B cell (primary cell): ENCODE data around the gene MED15. TPM values are rescaled to one million over a fixed set of nuclear protein-coding genes. Genes with fewer than 3 reads are reported as not detected.

Experiments used
- ATAC-seq: fragments of 200-7000 bp; cut with Tn5 transposase; one replicate; pipeline ENCODE4 v1.10.0; 2021; ENCODE audit warnings: low read depth, mild to moderate bottlenecking, moderate number of reproducible peaks, moderate library complexity
- CTCF ChIA-PET: fragments of 350-600 bp; sonication (Branson Sonifier 250); formaldehyde crosslinking; loops from one replicate; lab custom pipeline; 2021; ENCODE audit warnings: antibody characterized with exemption, inconsistent platforms; lab: Charles Lee
- POLR2A ChIA-PET: fragments of 350-600 bp; sonication (Branson Sonifier 250); formaldehyde crosslinking; loops from one replicate; lab custom pipeline; 2021; ENCODE audit warnings: antibody characterized with exemption; lab: Charles Lee
- DNase-seq: peaks from one replicate; pipeline ENCODE4 v3.0.0; 2013
- H2AFZ ChIP-seq: 2 replicates; pipeline ENCODE4 v1.6.1; 2012; ENCODE audit warnings: mild to moderate bottlenecking, low read depth, low read length; ENCODE audit not compliant: insufficient read depth, poor library complexity, severe bottlenecking
- H3K27ac ChIP-seq, 2 donors: 1 replicate in 1 of 2; 2 replicates in 1 of 2; pipeline ENCODE4 v1.5.1; 2012 to 2013; ENCODE audit warnings: low read length in 2 of 2, mild to moderate bottlenecking in 2 of 2, moderate library complexity in 1 of 2
- H3K27me3 ChIP-seq, 4 experiments: fragments of 200-600 bp in 1 of 4; sonication (generic) in 1 of 4; replicated peaks in 1 of 4; 1 replicate in 2 of 4; 2 replicates in 2 of 4; pipeline versions ENCODE4 v1.6.1 to v1.7.0; 2013 to 2016; ENCODE audit warnings: low read length in 3 of 4, mild to moderate bottlenecking in 2 of 4, mixed read lengths in 1 of 4, moderate library complexity in 1 of 4; ENCODE audit not compliant: insufficient read depth in 4 of 4, control insufficient read depth in 3 of 4; ENCODE audit errors: control extremely low read depth in 1 of 4
- H3K36me3 ChIP-seq, 2 experiments: replicated peaks in 1 of 2; 1 replicate in 1 of 2; 2 replicates in 1 of 2; pipeline versions ENCODE4 v1.6.1 to v1.7.1; 2013; ENCODE audit warnings: low read length in 1 of 2; ENCODE audit not compliant: insufficient read depth in 2 of 2, control insufficient read depth in 1 of 2; ENCODE audit errors: control extremely low read depth in 1 of 2, extremely low read depth in 1 of 2
- H3K4me1 ChIP-seq, 2 donors: fragments of 200-600 bp in 1 of 2; sonication (generic) in 1 of 2; 1 replicate in 1 of 2; 2 replicates in 1 of 2; pipeline versions ENCODE4 v1.5.1 to v1.6.1; 2013 to 2017; ENCODE audit warnings: low read length in 2 of 2; ENCODE audit not compliant: control insufficient read depth in 2 of 2, insufficient read depth in 2 of 2
- H3K4me2 ChIP-seq: replicated peaks from 2 replicates; pipeline ENCODE3; 2012; ENCODE audit warnings: mild to moderate bottlenecking, low read depth, low read length; ENCODE audit not compliant: poor library complexity, severe bottlenecking
- H3K4me3 ChIP-seq, 5 experiments: fragments of 200-600 bp in 1 of 5; sonication (generic) in 1 of 5; 1 replicate in 3 of 5; 2 replicates in 2 of 5; pipeline versions ENCODE4 v1.5.1 to v1.7.0; 2011 to 2016; ENCODE audit warnings: low read length in 4 of 5, mild to moderate bottlenecking in 4 of 5, low read depth in 2 of 5, control low read depth in 1 of 5, moderate library complexity in 1 of 5; ENCODE audit not compliant: insufficient read depth in 1 of 5; ENCODE audit errors: control extremely low read depth in 1 of 5, extremely low read depth in 1 of 5
- H3K79me2 ChIP-seq: fragments of 200-600 bp; sonication (generic); one replicate; pipeline ENCODE4 v1.6.0; 2016; ENCODE audit warnings: low read length; ENCODE audit not compliant: control insufficient read depth, insufficient read depth
- H3K9ac ChIP-seq: fragments of 200-600 bp; sonication (generic); 2 replicates; pipeline ENCODE4 v1.6.1; 2017; ENCODE audit warnings: mild to moderate bottlenecking, low read length, moderate library complexity
- H3K9me3 ChIP-seq, 3 donors: one replicate each; pipeline versions ENCODE4 v1.6.1 to v1.7.1; 2013; ENCODE audit warnings: low read length in 2 of 3; ENCODE audit not compliant: control insufficient read depth in 2 of 3, insufficient read depth in 1 of 3; ENCODE audit errors: control extremely low read depth in 1 of 3
- H4K20me1 ChIP-seq: 2 replicates; pipeline ENCODE4 v1.6.0; 2012; ENCODE audit warnings: mild to moderate bottlenecking, low read length; ENCODE audit not compliant: insufficient read depth, control insufficient read depth, poor library complexity, severe bottlenecking
- H3K27ac Mint-ChIP-seq: one replicate; pipeline ENCODE4 v1.8.0; 2021; ENCODE audit warnings: mixed read lengths
- H3K27me3 Mint-ChIP-seq: one replicate; pipeline ENCODE4 v1.8.0; 2021; ENCODE audit warnings: mixed read lengths
- H3K4me1 Mint-ChIP-seq: one replicate; pipeline ENCODE4 v1.8.0; 2021; ENCODE audit warnings: mixed read lengths
- H3K4me3 Mint-ChIP-seq: one replicate; pipeline ENCODE4 v1.8.0; 2021; ENCODE audit warnings: mixed read lengths
- H3K9me3 Mint-ChIP-seq: one replicate; pipeline ENCODE4 v1.8.0; 2022; ENCODE audit warnings: mixed read lengths; ENCODE audit not compliant: insufficient read depth
- EZH2 ChIP-seq: IDR thresholded peaks from 2 replicates; pipeline ENCODE4 v1.6.1; 2012; ENCODE audit warnings: borderline replicate concordance, low read depth, mild to moderate bottlenecking, moderate library complexity, low read length; ENCODE audit not compliant: insufficient read depth, poor library complexity, severe bottlenecking
- WGBS: methylation state at CpG from one replicate; pipeline ENCODE4 v1.1.5; 2013; ENCODE audit warnings: missing lambda C conversion rate; ENCODE audit not compliant: insufficient coverage; 5-methylcytosine and 5-hydroxymethylcytosine counted together
- intact Hi-C: fragments of 100-400 bp; cut with micrococcal nuclease; formaldehyde crosslinking; loops from one replicate; pipeline ENCODE4 v1.10.0; 2022
- polyA plus RNA-seq: library from polyadenylated mRNA; depleted of rRNA; stranded (reverse); fragments of >200 nt; gene quantifications from 2 replicates; pipeline ENCODE4 v1.2.3, GENCODE V29; 2012
- total RNA-seq, 2 donors: library from RNA; stranded (reverse); fragments of 120-200 nt in 1 of 2; gene quantifications; 1 replicate in 1 of 2; 2 replicates in 1 of 2; pipeline versions ENCODE4 v1.2.3 to v1.2.4, GENCODE V29; 2013 to 2022
- TF ChIP-seq, protein P1 (sequence below): fragments of 200-600 bp; IDR thresholded peaks from one replicate; pipeline ENCODE4 v1.8.0; 2022; ENCODE audit warnings: antibody characterized with exemption, mild to moderate bottlenecking

Gene MED15
- total and polyA plus RNA-seq, 2 donors (not counting 1 experiment from before 2014, with no cell fraction given) = 109 to 134 TPM

DNA sequence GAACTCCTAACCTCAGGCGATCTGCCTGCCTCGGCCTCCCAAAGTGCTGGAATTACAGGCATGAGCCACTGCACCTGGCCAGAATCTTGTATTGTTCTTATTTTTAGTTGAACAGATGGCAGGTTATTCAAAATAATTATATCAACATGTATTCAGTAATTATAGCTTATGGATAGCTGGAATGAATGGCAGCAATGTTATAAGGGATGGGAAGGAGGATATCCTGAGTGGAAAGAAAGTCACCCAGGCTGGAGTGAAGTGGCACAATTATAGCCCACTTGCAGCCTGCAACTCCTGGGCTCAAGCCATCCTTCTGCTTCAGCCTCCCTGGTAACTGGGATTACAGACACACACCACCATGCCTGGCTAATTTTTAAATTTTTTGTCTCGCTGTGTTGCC lies 88.1 kb downstream of the MED15 start:
- H3K4me3 ChIP-seq = no peak overlapping the region
- no peaks in the 10 kb centered on the region for H3K27me3 Mint-ChIP-seq
- no peaks in the 10 kb centered on the region for H3K9me3 Mint-ChIP-seq
- no peaks in the 10 kb centered on the region for H3K9me3 ChIP-seq
- no peaks in the 10 kb centered on the region for H3K79me2 ChIP-seq
- H3K4me3 Mint-ChIP-seq = no peak overlapping the region
- POLR2A ChIA-PET = no interaction called here
- DNase-seq (no peak), ATAC-seq (no peak)
- no peaks in the 10 kb centered on the region for H3K27me3 ChIP-seq
- no peaks in the 10 kb centered on the region for H3K4me1 Mint-ChIP-seq
- no peak overlapping the region for H3K27ac ChIP-seq
- H3K9ac ChIP-seq = no peak overlapping the region
- CTCF ChIA-PET = interaction anchor here (0.7 kb wide), 1 partner anchor 147 kb away, joined by 3 read pairs; no protein-coding TSS in a partner anchor
- no peaks in the 10 kb centered on the region for H3K4me1 ChIP-seq
- no peak overlapping the region for H3K27ac Mint-ChIP-seq
- WGBS = 88% methylated on average over 3 of the region's 3 CpGs
- no peaks in the 10 kb centered on the region for H4K20me1 ChIP-seq
- no peak for TF ChIP-seq EZH2
- TF ChIP-seq, protein P1, sequence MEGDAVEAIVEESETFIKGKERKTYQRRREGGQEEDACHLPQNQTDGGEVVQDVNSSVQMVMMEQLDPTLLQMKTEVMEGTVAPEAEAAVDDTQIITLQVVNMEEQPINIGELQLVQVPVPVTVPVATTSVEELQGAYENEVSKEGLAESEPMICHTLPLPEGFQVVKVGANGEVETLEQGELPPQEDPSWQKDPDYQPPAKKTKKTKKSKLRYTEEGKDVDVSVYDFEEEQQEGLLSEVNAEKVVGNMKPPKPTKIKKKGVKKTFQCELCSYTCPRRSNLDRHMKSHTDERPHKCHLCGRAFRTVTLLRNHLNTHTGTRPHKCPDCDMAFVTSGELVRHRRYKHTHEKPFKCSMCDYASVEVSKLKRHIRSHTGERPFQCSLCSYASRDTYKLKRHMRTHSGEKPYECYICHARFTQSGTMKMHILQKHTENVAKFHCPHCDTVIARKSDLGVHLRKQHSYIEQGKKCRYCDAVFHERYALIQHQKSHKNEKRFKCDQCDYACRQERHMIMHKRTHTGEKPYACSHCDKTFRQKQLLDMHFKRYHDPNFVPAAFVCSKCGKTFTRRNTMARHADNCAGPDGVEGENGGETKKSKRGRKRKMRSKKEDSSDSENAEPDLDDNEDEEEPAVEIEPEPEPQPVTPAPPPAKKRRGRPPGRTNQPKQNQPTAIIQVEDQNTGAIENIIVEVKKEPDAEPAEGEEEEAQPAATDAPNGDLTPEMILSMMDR = no peak
- intact Hi-C loops = no loop called here
- H2AFZ ChIP-seq = no peak overlapping the region
- H3K4me2 ChIP-seq = no peak overlapping the region
- H3K36me3 ChIP-seq = no peaks in the 10 kb centered on the region

GRCh38 chr22:20599117-20599516 lies 91.7 kb downstream of the MED15 start:
- POLR2A ChIA-PET = no interaction called here
- WGBS = 71% methylated on average over 1 of the region's 5 CpGs

More at GRCh38 chr22:20599117-20599516, 91.7 kb downstream of the MED15 start:
- Mint-ChIP-seq H3K9me3 (no peaks in the 10 kb centered on the region), H3K27me3 (peaks cover 5% of the 10 kb centered on the region), H3K4me3 (no peak overlapping the region), H3K4me1 (no peaks in the 10 kb centered on the region), H3K27ac (no peak overlapping the region)
- no peak overlapping the region for H3K4me2 ChIP-seq
- CTCF ChIA-PET = no interaction called here
- H3K4me3 ChIP-seq = no peak overlapping the region
- TF ChIP-seq, protein P1 = no peak
- TF ChIP-seq EZH2 = no peak
- H3K9ac ChIP-seq = no peak overlapping the region
- H3K36me3 ChIP-seq = no peaks in the 10 kb centered on the region
- ATAC-seq = no peak
- no peaks in the 10 kb centered on the region for H4K20me1 ChIP-seq
- no peaks in the 10 kb centered on the region for H3K9me3 ChIP-seq
- DNase-seq = no peak
- H3K4me1 ChIP-seq = no peaks in the 10 kb centered on the region
- intact Hi-C loops = no loop called here
- no peaks in the 10 kb centered on the region for H3K27me3 ChIP-seq
- no peak overlapping the region for H2AFZ ChIP-seq
- no peak overlapping the region for H3K27ac ChIP-seq
- no peaks in the 10 kb centered on the region for H3K79me2 ChIP-seq
